ENCODE measurements around the gene TUBGCP3. TPM values are rescaled to one million over a fixed set of nuclear protein-coding genes. Genes with fewer than 3 reads are reported as not detected.
"Not testable (repeated sequence)": the region's sequence is repeated elsewhere in the genome, so short reads cannot be mapped to it uniquely, and the experiment has no call there.

TUBGCP3 gene
- total RNA-seq, 1 donor from 2014 or later, result 37.4 TPM

- no peak overlapping the region for H3K27ac Mint-ChIP-seq
- peaks cover 28% of the 10 kb centered on the region for H3K36me3 Mint-ChIP-seq
- no peaks in the 10 kb centered on the region for H3K9me3 Mint-ChIP-seq
- no peak for TF ChIP-seq CTCF (IDR thresholded peaks at IDR 0.05; ENCODE audit: unreplicated experiment)
- no peaks in the 10 kb centered on the region for H3K4me1 Mint-ChIP-seq
- H3K27me3 Mint-ChIP-seq (ENCODE audit: low read depth), result no peaks in the 10 kb centered on the region
- DNase-seq (ENCODE audit: low spot score in 2 of 2, unreplicated experiment in 2 of 2), result no peak
- H3K4me3 Mint-ChIP-seq, result no peak overlapping the region
Measured at GRCh38 chr13:112489199-112489598, 98.8 kb downstream of the TUBGCP3 start.

DNA sequence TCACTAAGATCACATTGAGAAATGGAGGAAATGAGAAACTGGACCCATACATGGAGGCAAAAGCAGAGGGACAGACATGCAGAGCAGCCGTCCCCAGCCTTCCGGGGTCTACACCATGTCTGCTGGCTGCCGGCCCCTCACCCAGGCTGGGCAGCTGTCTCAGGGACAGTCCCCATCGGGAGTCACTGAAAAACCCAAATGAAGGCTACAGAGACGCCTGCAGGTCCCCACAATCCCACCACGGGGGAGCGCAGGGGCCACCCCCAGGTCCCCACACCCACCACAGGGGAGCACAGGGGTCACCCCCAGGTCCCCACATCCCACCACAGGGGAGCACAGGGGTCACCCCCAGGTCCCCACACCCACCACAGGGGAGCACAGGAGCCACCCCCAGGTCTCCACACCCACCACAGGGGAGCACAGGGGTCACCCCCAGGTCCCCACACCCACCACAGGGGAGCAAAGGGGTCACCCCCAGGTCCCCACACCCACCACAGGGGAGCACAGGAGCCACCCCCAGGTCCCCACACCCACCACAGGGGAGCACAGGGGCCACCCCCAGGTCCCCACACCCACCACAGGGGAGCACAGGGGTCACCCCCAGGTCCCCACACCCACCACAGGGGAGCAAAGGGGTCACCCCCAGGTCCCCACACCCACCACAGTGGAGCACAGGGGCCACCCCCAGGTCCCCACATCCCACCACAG, 99.5 kb downstream of the TUBGCP3 start:
- H3K36me3 Mint-ChIP-seq, result peaks cover 30% of the 10 kb centered on the region
- not testable (repeated sequence) for H3K4me1 Mint-ChIP-seq; H3K27me3 Mint-ChIP-seq (ENCODE audit: low read depth); H3K27ac Mint-ChIP-seq; H3K4me3 Mint-ChIP-seq; DNase-seq (ENCODE audit: low spot score in 2 of 2, unreplicated experiment in 2 of 2); H3K9me3 Mint-ChIP-seq

GRCh38 chr13:112487127-112487517, 100.8 kb downstream of the TUBGCP3 start:
- no peak overlapping the region for H3K27ac Mint-ChIP-seq
- no peak for DNase-seq (ENCODE audit: low spot score in 2 of 2, unreplicated experiment in 2 of 2)
- H3K4me3 Mint-ChIP-seq, result no peak overlapping the region
- peaks cover 42% of the 10 kb centered on the region for H3K36me3 Mint-ChIP-seq
- peaks cover 13% of the 10 kb centered on the region for H3K9me3 Mint-ChIP-seq
- H3K4me1 Mint-ChIP-seq, result no peaks in the 10 kb centered on the region
- H3K27me3 Mint-ChIP-seq (ENCODE audit: low read depth), result no peaks in the 10 kb centered on the region
- no peak for TF ChIP-seq CTCF (IDR thresholded peaks at IDR 0.05; ENCODE audit: unreplicated experiment)

DNA sequence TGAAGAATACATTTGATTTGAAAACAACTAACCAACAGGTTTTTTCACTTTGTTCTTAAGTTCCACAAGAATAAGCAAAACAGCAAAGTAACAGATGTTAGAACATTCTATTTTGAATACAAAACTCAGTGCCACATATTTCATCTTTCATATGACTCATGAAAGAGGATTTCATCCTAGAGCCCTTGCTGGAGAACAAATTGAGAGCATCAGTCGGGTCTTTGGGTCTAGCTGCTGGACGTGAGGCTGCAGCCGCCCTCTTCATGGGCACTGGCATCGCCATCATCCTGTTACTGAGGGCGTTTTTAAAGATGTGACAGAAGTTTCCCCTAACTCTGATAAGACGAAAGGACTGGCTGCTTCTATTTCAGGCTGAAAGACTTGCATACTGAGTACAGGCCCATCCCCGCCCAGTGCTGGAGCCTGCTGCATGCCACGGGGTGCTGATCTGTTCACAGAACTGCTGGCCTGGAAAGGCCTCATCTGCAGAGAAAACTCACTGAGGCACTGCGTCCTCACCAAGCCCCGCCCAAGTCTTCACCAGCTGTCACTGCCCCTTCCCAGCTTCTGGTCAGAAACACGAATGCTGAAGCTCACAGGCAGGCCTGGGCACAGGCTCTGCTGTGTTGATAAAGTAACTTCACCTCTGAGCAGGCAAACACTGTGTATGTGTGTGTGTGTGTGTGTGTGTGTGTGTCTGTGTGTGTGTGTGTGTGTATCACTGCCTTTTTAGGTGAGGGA, 101.4 kb downstream of the TUBGCP3 start:
- Mint-ChIP-seq H3K27me3 (ENCODE audit: low read depth) (no peaks in the 10 kb centered on the region), H3K9me3 (peaks cover 17% of the 10 kb centered on the region), H3K4me1 (no peaks in the 10 kb centered on the region), H3K4me3 (no peak overlapping the region), H3K27ac (no peak overlapping the region), H3K36me3 (peaks cover 38% of the 10 kb centered on the region)
- no peak for TF ChIP-seq CTCF (IDR thresholded peaks at IDR 0.05; ENCODE audit: unreplicated experiment)
- no peak for DNase-seq (ENCODE audit: low spot score in 2 of 2, unreplicated experiment in 2 of 2)

DNA sequence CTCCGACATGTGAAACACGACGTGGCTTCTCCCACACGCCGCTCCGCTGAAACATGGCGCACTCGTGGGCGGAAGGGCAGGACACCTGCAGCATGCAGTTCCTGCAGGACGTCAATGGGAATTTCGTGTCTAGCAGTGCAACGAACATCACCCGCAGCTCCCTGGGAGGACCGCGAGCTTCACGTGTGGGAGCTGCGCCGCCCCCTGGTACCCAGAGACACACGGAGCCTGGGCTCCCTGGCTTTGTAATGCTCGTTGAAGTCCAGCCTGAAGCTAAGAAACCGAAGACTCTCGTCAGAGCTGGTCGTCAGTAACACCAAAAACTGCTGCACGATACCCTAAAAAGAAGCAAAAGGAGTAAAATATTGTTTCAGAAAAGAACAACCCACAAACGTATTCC, 102.1 kb downstream of the TUBGCP3 start:
- not testable (repeated sequence) for DNase-seq (ENCODE audit: low spot score in 2 of 2, unreplicated experiment in 2 of 2); H3K27me3 Mint-ChIP-seq (ENCODE audit: low read depth); H3K27ac Mint-ChIP-seq; H3K4me1 Mint-ChIP-seq; H3K4me3 Mint-ChIP-seq
- H3K36me3 Mint-ChIP-seq, result peaks cover 43% of the 10 kb centered on the region
- H3K9me3 Mint-ChIP-seq, result peaks cover 24% of the 10 kb centered on the region

- peaks cover 34% of the 10 kb centered on the region for H3K9me3 Mint-ChIP-seq
- H3K27ac Mint-ChIP-seq, result no peak overlapping the region
- H3K36me3 Mint-ChIP-seq, result peaks cover 41% of the 10 kb centered on the region
- no peaks in the 10 kb centered on the region for H3K27me3 Mint-ChIP-seq (ENCODE audit: low read depth)
- H3K4me3 Mint-ChIP-seq, result no peak overlapping the region
- no peaks in the 10 kb centered on the region for H3K4me1 Mint-ChIP-seq
- DNase-seq (ENCODE audit: low spot score in 2 of 2, unreplicated experiment in 2 of 2), result no peak
- no peak for TF ChIP-seq CTCF (IDR thresholded peaks at IDR 0.05; ENCODE audit: unreplicated experiment)
Measured at GRCh38 chr13:112483299-112483698, 104.7 kb downstream of the TUBGCP3 start.

Measured in mesothelial cell of epicardium (in vitro differentiated cells).